ENCODE measurements around the gene ZNF92.

GRCh38 chr7:65404020-65404419 lies 30.4 kb downstream of the ZNF92 start:
- TF ChIP-seq TSHZ2 (CRISPR knock-in tag; IDR thresholded peaks at IDR 0.05) (no peak), ZFP30 (CRISPR knock-in tag; IDR thresholded peaks at IDR 0.05) (no peak), CSRNP3 (CRISPR knock-in tag; IDR thresholded peaks at IDR 0.05) (no peak), PATZ1 (CRISPR knock-in tag; IDR thresholded peaks at IDR 0.05; ENCODE audit: borderline replicate concordance) (no peak), ZFP3 (CRISPR knock-in tag; IDR thresholded peaks at IDR 0.05) (no peak), CSDC2 (CRISPR knock-in tag; IDR thresholded peaks at IDR 0.05) (no peak), ZNF565 (CRISPR knock-in tag; conservative IDR thresholded peaks at IDR 0.05; ENCODE audit: low read depth) (no peak)
